Measurements from ENCODE around the gene CACNA1E.

The CACNA1E gene

DNA sequence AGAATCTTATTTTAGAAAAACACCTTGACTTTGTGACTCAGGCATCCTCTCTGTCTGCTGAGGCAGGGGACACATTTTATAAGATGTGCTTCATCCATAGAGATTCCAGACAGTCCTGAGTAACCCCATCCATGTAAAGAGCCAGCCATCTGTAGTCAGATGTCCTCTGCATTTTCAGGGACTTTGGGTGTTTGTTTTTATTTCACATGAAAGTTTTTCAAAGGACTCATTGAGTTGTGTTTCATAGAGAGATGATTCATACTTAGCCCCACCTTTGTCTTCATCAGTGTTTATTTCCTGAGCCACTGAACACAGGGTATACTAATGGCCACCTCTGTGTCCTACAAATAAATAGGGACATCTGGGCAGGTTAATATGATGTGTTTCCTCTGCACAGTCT is 280.4 kb downstream of the CACNA1E start:
- Mint-ChIP-seq H3K27ac (no peak overlapping the region), H3K4me3 (no peak overlapping the region), H3K9me3 (no peaks in the 10 kb centered on the region), H3K4me1 (no peaks in the 10 kb centered on the region), H3K36me3 (no peaks in the 10 kb centered on the region), H3K27me3 (no peaks in the 10 kb centered on the region)
- DNase-seq (ENCODE audit: low spot score in 2 of 2) (no peak), ATAC-seq (ENCODE audit: low read depth) (no peak)

DNA sequence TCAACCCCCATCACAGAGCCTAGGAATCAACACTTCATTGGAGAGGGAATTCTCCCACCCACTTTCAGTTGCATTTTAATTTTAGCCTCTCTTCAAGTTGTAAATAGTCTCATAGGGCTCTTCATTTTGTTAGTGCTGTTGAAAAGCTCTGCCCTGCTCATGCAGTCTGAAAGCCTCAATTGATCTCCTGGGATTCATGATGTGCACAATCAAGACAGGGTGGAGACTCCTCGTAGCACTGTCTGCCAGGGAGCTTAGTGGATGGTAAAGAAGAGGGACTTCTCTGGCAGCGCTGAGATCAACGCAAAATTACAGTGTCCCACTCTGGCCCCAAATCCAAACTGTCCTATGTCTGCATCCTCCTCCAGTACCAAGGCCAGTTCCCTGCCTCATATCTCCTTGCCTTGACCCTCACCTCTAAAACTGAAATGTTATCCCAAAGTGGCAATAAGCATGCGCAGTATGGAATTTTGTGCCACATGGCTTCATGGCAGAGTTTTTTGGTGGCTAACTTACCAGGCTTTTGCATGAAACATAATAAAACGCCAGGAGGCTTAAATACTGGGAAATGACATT is 282.2 kb downstream of the CACNA1E start:
- no peak for ATAC-seq (ENCODE audit: low read depth)
- H3K4me1 Mint-ChIP-seq, result no peaks in the 10 kb centered on the region

DNA sequence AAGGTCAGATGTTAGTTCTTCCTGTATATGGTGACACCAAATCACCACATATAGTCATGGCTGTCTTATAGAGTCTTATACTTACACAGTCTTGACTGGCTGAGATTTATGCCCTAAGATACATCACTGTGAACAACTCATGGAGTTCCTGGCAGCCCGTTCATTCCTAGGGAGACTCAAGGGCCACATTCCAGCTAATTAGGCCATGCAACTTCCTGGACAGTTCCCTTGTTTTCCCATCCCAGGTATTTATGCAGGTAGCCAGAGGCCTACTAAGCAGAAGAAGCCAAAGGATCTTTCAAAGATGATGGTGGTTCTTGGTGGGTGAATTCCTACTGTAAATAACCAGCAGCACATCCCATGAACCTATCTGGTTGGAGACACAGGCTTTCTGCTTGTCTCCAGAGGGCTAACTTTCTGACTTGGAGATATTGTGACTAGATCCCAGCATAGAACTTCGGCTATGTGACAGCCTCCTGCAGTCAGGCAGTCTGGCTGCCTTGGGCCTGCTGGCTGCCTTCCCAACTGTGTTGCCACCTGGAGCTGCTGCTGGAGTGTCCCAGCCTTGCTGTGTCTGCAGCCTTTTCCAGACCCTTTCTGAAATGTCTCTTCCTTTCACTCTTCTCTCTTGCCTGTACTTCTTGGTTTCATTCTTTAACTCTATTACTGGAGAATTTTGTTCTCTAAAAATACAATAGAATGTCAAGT is 283.8 kb downstream of the CACNA1E start:
- H3K27me3 Mint-ChIP-seq, result peaks cover 2% of the 10 kb centered on the region
- no peaks in the 10 kb centered on the region for H3K36me3 Mint-ChIP-seq
- no peak overlapping the region for H3K27ac Mint-ChIP-seq
- H3K9me3 Mint-ChIP-seq, result no peaks in the 10 kb centered on the region
- ATAC-seq (ENCODE audit: low read depth) (no peak), DNase-seq (ENCODE audit: low spot score in 2 of 2) (no peak)
- no peak overlapping the region for H3K4me3 Mint-ChIP-seq
- no peaks in the 10 kb centered on the region for H3K4me1 Mint-ChIP-seq

More for the DNA sequence above, 282.2 kb downstream of the CACNA1E start:
- Mint-ChIP-seq H3K27ac (no peak overlapping the region), H3K4me3 (no peak overlapping the region), H3K27me3 (no peaks in the 10 kb centered on the region), H3K36me3 (no peaks in the 10 kb centered on the region), H3K9me3 (no peaks in the 10 kb centered on the region)
- DNase-seq (ENCODE audit: low spot score in 2 of 2), result no peak

DNA sequence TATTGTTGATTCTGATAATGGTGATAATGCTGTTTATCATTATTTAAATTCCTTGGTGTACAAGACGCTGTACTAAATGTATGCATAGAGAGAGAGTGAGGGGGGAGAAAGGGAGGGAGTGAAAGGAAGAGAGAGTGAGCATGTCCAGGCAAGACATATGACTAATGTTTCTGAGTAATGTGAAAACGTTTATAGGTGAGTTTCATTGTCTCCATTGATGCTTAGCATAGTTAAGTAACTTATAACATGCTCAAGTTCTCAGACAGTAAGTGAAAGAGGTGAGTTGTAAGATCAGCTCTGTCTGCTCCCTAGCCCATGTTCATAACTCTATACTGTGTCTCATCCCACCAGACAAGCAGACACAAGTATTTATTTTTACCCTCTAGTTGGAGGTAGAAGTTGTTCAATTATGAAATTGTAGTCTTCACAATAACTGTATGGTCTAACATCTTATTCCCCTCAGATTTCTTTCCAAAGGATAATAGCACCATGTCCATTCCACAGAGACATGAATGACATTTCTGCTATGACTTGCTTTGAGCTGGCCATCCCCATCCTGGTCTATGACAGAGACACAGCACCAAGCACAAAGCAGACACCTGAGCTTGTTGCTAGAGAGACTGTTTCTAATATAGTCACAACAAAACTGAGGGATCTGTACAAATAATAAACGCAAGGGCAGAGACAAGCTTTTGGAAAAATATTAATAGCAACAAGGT is 285.1 kb downstream of the CACNA1E start:
- no peak for DNase-seq (ENCODE audit: low spot score in 2 of 2)
- no peak for ATAC-seq (ENCODE audit: low read depth)

DNA sequence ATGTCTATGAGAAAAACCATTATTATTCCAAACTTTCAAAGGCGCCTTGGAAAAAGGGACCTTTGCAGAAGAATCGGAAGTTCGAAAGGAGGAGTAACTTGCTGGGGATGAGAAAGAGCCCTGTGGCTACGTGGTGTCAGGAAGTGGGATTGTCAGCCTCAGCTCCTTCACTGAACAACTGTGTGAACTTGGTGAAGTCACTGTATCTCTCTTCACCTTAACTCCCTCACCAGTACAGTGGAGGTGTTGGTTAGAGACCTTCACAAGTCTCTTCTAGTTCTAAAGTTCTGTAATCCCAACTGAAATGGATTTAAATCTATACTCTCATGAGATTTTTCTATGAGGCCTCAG is 285.6 kb downstream of the CACNA1E start:
- H3K9me3 Mint-ChIP-seq, result no peaks in the 10 kb centered on the region
- no peak overlapping the region for H3K27ac Mint-ChIP-seq
- ATAC-seq (ENCODE audit: low read depth) (no peak), DNase-seq (ENCODE audit: low spot score in 2 of 2) (no peak)
- H3K4me3 Mint-ChIP-seq, result no peak overlapping the region
- no peaks in the 10 kb centered on the region for H3K4me1 Mint-ChIP-seq
- H3K36me3 Mint-ChIP-seq, result no peaks in the 10 kb centered on the region
- peaks cover 2% of the 10 kb centered on the region for H3K27me3 Mint-ChIP-seq

More for the DNA sequence above, 285.1 kb downstream of the CACNA1E start:
- H3K4me3 Mint-ChIP-seq, result no peak overlapping the region
- H3K27me3 Mint-ChIP-seq, result peaks cover 2% of the 10 kb centered on the region
- H3K4me1 Mint-ChIP-seq, result no peaks in the 10 kb centered on the region
- H3K27ac Mint-ChIP-seq, result no peak overlapping the region
- no peaks in the 10 kb centered on the region for H3K9me3 Mint-ChIP-seq
- no peaks in the 10 kb centered on the region for H3K36me3 Mint-ChIP-seq

DNA sequence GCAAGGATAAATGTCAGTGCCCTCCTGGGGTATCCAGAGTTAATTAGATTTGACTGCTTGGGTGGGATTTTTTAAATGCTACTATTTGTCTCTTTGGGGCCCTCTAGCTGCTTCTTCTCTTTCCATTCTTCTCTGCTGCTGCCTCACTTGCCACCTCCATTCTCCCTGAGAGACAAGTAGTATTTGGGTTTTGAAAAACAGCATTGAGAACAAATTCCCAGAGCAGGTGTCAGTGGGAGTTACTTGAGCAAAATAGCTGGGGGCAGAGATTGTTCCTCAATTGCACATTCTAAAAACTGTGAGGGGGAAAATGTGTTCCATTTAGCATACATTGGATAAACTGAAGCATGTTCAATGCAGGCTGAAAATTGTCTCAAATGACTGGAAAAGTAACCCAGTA is 286.5 kb downstream of the CACNA1E start:
- Mint-ChIP-seq H3K27me3 (peaks cover 2% of the 10 kb centered on the region), H3K27ac (no peak overlapping the region), H3K9me3 (no peaks in the 10 kb centered on the region), H3K4me1 (no peaks in the 10 kb centered on the region), H3K4me3 (no peak overlapping the region), H3K36me3 (no peaks in the 10 kb centered on the region)
- ATAC-seq (ENCODE audit: low read depth) (no peak), DNase-seq (ENCODE audit: low spot score in 2 of 2) (no peak)

DNA sequence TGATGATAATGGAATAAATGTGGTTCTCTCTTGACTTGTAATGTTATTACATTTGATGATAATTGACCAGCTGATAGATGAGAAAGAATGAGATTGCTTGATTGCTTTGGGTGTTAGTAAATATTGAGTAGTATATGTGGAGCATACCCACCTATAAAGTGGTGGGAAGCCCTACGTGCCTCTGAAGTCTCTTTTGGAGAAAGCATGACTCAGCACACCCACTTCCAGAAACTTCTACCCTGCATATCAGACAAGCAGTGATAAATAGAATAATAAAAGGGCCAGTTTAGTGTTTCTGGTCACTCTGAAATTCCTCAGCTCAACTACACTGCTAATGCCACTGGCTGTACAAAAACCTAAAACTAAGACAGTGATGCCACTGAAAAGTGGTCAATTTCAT is 289.4 kb downstream of the CACNA1E start:
- ATAC-seq (ENCODE audit: low read depth) (no peak), DNase-seq (ENCODE audit: low spot score in 2 of 2) (no peak)
- H3K4me3 Mint-ChIP-seq, result no peak overlapping the region
- no peaks in the 10 kb centered on the region for H3K9me3 Mint-ChIP-seq
- H3K27ac Mint-ChIP-seq, result no peak overlapping the region
- H3K4me1 Mint-ChIP-seq, result no peaks in the 10 kb centered on the region
- H3K36me3 Mint-ChIP-seq, result no peaks in the 10 kb centered on the region
- peaks cover 5% of the 10 kb centered on the region for H3K27me3 Mint-ChIP-seq

DNA sequence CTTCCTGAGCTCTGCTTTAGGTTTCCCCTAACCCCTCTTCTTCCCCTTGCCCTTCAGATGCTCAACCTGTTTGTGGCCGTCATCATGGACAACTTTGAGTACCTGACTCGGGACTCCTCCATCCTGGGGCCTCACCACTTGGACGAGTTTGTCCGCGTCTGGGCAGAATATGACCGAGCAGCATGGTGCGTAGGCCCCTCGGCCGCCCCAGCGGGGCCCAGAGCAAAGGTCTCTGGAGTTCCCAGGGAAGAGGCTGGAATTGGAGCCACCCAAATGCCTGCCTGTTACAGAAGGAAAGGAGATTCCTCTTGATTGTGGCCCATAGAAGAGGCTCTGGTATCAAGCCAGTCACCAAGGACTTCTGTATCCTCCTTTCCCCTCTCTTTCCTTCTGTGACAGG is 292.7 kb downstream of the CACNA1E start:
- peaks cover 5% of the 10 kb centered on the region for H3K27me3 Mint-ChIP-seq
- no peak overlapping the region for H3K27ac Mint-ChIP-seq
- ATAC-seq (ENCODE audit: low read depth) (no peak), DNase-seq (ENCODE audit: low spot score in 2 of 2) (no peak)
- H3K4me1 Mint-ChIP-seq, result no peaks in the 10 kb centered on the region
- H3K36me3 Mint-ChIP-seq, result no peaks in the 10 kb centered on the region
- no peak overlapping the region for H3K4me3 Mint-ChIP-seq
- H3K9me3 Mint-ChIP-seq, result no peaks in the 10 kb centered on the region

DNA sequence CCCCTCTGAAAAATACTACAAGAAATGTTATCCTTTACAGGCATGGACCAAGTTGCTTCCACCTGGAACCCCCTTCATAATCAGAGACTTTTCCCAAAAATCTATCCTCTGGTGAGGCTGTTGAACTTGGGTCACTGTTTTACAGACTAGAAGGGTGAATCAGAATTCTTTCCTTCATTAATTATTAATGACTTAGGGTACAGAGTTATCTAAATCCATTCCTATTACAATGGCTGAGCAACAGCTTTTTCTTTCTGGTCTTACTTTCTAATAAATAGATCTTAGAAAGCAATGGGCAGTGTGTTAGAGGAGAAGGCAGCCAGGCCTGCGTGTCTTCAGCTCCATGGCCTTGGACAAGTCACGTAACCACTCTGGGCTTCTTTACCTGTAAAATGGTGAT is 294.0 kb downstream of the CACNA1E start:
- H3K9me3 Mint-ChIP-seq, result no peaks in the 10 kb centered on the region
- H3K4me1 Mint-ChIP-seq, result no peaks in the 10 kb centered on the region
- H3K27me3 Mint-ChIP-seq, result peaks cover 6% of the 10 kb centered on the region
- ATAC-seq (ENCODE audit: low read depth), result no peak
- H3K36me3 Mint-ChIP-seq, result no peaks in the 10 kb centered on the region
- H3K27ac Mint-ChIP-seq, result no peak overlapping the region
- H3K4me3 Mint-ChIP-seq, result no peak overlapping the region
- DNase-seq (ENCODE audit: low spot score in 2 of 2), result no peak

DNA sequence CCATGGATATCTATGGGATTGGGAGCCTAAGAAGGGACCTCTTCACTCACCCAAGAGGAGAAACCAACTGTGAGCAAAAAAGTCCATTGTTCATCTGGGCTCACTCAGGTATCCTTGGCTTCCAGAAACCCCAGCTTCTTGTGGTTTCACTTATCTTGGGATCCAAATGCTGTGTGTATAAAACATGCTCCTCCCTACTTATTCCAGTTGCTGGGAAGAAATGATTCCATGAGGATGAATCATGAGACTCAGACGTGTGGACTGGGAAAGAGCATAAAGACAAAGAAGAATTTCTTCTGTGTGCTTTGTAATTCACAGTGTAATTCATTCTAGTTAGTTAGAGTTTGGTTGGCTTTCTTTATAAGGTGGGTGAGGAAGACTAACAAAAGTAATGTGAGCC is 294.5 kb downstream of the CACNA1E start:
- ATAC-seq (ENCODE audit: low read depth) (no peak), DNase-seq (ENCODE audit: low spot score in 2 of 2) (no peak)
- Mint-ChIP-seq H3K36me3 (no peaks in the 10 kb centered on the region), H3K9me3 (no peaks in the 10 kb centered on the region), H3K4me3 (no peak overlapping the region), H3K27me3 (peaks cover 6% of the 10 kb centered on the region), H3K27ac (no peak overlapping the region), H3K4me1 (no peaks in the 10 kb centered on the region)

DNA sequence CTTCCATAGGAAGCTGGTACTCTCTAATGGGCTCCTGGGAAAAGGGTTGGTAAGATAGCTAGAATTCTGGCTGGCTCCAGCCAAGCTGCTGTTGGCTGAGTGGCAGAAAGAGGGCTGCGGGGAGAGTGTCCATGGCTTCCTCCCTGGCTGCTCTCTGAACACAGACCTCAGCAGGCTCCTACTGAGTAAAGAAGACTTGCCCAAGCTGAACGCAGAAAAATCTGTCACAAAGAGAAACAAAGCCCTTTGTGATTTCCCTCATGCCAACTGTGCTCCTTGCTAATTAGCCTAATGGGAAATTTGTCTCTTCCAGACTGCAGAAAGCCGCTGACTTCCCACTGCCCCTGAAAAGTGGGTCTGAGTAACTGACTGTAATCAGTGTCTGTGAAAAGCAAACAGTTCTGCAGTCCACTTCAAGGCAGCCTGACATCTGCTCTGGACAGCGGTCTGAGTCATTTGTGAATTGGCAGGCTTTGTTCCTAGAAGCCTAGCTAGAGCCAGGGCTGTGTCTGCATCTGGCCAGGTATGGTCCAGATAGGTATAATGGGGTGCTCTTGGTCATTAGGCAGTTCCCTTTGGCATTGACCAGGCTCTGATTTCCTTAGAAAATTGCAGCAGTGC is 295.4 kb downstream of the CACNA1E start:
- peaks cover 6% of the 10 kb centered on the region for H3K27me3 Mint-ChIP-seq
- no peak for ATAC-seq (ENCODE audit: low read depth)
- H3K4me1 Mint-ChIP-seq, result no peaks in the 10 kb centered on the region
- H3K4me3 Mint-ChIP-seq, result no peak overlapping the region
- H3K27ac Mint-ChIP-seq, result no peak overlapping the region
- no peaks in the 10 kb centered on the region for H3K9me3 Mint-ChIP-seq
- no peaks in the 10 kb centered on the region for H3K36me3 Mint-ChIP-seq
- no peak for DNase-seq (ENCODE audit: low spot score in 2 of 2)

DNA sequence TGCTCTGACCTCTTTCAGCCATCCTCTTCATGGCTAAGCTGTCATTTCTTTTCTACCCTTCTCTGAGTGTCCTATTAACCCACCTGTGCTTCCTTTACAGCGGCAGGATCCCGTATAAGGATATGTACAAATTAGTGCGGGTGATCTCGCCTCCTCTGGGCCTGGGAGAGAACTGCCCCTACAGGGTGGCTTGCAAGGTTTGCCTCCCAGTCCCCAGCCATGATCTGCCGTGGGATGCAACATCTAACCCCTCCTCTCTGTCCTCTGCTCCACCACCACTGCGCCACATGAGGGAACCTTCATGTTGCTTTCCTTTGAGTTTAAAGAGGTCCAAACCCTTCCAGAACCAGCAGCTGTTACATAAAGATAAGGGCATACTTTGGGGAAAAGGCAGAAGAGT is 296.0 kb downstream of the CACNA1E start:
- H3K27ac Mint-ChIP-seq, result no peak overlapping the region
- H3K9me3 Mint-ChIP-seq, result no peaks in the 10 kb centered on the region
- H3K4me3 Mint-ChIP-seq, result no peak overlapping the region
- peaks cover 6% of the 10 kb centered on the region for H3K27me3 Mint-ChIP-seq
- H3K36me3 Mint-ChIP-seq, result no peaks in the 10 kb centered on the region
- ATAC-seq (ENCODE audit: low read depth) (no peak), DNase-seq (ENCODE audit: low spot score in 2 of 2) (no peak)
- H3K4me1 Mint-ChIP-seq, result no peaks in the 10 kb centered on the region

DNA sequence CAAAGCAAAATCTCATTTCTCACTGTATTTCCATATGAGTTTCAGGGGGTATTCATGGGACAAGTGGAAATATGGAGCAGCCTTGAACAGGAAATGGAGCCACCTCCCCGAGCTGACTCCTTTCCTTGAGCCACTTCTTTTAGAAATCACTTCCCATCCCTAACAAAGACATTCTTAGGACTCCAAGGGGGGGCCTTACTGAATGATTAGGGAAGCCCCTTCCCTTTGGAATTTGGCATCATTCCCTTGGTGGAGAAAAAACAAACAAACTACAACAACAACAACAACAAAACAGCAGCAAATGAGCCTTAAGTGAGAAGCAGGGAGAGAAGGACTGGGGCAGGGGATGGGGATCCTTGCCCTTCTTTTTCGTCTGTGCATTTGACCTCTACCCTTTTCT is 299.9 kb downstream of the CACNA1E start:
- H3K4me1 Mint-ChIP-seq, result no peaks in the 10 kb centered on the region
- peaks cover 4% of the 10 kb centered on the region for H3K27me3 Mint-ChIP-seq
- no peak for ATAC-seq (ENCODE audit: low read depth)
- H3K27ac Mint-ChIP-seq, result no peak overlapping the region
- H3K4me3 Mint-ChIP-seq, result no peak overlapping the region
- DNase-seq (ENCODE audit: low spot score in 2 of 2), result no peak
- no peaks in the 10 kb centered on the region for H3K9me3 Mint-ChIP-seq
- H3K36me3 Mint-ChIP-seq, result no peaks in the 10 kb centered on the region

DNA sequence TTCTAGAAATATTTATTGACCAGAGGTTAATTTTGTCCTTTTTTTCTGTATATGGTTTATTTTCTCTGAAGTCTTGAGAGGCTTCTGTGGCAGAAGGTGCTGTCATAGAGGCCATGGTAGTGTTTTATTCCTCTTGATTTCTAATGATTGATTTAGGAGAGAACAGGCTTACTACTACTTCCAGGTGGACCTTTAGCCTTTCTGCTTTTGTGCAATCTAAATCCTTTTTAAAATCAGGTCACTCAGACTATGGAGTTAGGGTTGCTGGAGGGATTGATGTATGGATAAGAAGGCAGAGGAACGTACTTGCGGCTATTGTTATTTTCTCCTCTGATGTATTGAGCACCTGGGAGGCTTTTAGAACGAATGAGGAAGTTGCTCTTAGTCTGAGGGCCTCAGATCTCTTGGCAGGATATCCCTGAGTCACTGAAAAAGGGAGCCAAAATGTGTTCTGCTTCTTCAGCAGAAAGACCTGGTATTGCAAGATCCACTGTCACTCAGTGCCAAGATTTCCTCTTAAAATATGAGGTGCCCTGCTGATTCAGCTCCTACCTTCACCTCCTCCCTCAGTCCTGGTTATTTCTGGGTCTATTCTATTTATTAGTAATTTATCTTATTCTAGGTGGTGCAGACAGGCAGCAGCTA is 300.8 kb downstream of the CACNA1E start:
- no peaks in the 10 kb centered on the region for H3K36me3 Mint-ChIP-seq
- no peaks in the 10 kb centered on the region for H3K4me1 Mint-ChIP-seq
- H3K9me3 Mint-ChIP-seq, result no peaks in the 10 kb centered on the region
- H3K27ac Mint-ChIP-seq, result no peak overlapping the region
- no peak for ATAC-seq (ENCODE audit: low read depth)
- peaks cover 4% of the 10 kb centered on the region for H3K27me3 Mint-ChIP-seq
- H3K4me3 Mint-ChIP-seq, result no peak overlapping the region
- DNase-seq (ENCODE audit: low spot score in 2 of 2), result no peak
